Liver (tissue), 9 donors: Measurements from ENCODE around the gene ADCY9. TPM values are rescaled to one million over a fixed set of nuclear protein-coding genes. Genes with fewer than 3 reads are reported as not detected.

ENCODE experiments used
- DNase-seq: peaks from one replicate; pipeline ENCODE4 v3.0.0-alpha.2; 2017; ENCODE audit warnings: low spot score
- H3K27ac ChIP-seq, 2 donors: one replicate each; pipeline ENCODE4 v1.7.0; 2013; ENCODE audit warnings: inconsistent platforms in 2 of 2, low read length in 2 of 2, control low read depth in 1 of 2, low read depth in 1 of 2, mild to moderate bottlenecking in 1 of 2
- H3K27me3 ChIP-seq, 4 donors: one replicate each; pipeline versions ENCODE4 v1.6.1 to v1.7.0; 2013; ENCODE audit warnings: low read length in 3 of 4, inconsistent platforms in 1 of 4, mild to moderate bottlenecking in 1 of 4, moderate library complexity in 1 of 4; ENCODE audit not compliant: control insufficient read depth in 4 of 4, insufficient read depth in 4 of 4
- H3K36me3 ChIP-seq, 4 donors: one replicate each; pipeline versions ENCODE4 v1.6.1 to v1.7.0; 2013; ENCODE audit warnings: low read length in 3 of 4, mild to moderate bottlenecking in 3 of 4, low read depth in 1 of 4, moderate library complexity in 1 of 4; ENCODE audit not compliant: control insufficient read depth in 4 of 4, insufficient read depth in 3 of 4
- H3K4me1 ChIP-seq, 4 donors: one replicate each; pipeline versions ENCODE4 v1.6.1 to v1.7.0; 2013; ENCODE audit warnings: low read length in 3 of 4, mild to moderate bottlenecking in 3 of 4, moderate library complexity in 1 of 4; ENCODE audit not compliant: control insufficient read depth in 4 of 4, insufficient read depth in 4 of 4
- H3K4me3 ChIP-seq, 3 donors: one replicate each; pipeline versions ENCODE4 v1.6.1 to v1.7.0; 2013; ENCODE audit warnings: low read length in 3 of 3, control low read depth in 1 of 3, low read depth in 1 of 3, mild to moderate bottlenecking in 1 of 3
- H3K9ac ChIP-seq, 2 donors: one replicate each; pipeline ENCODE4 v1.7.0; 2013; ENCODE audit warnings: low read length in 2 of 2, mild to moderate bottlenecking in 2 of 2, moderate library complexity in 2 of 2, control low read depth in 1 of 2, low read depth in 1 of 2
- H3K9me3 ChIP-seq, 4 donors: one replicate each; pipeline versions ENCODE4 v1.6.1 to v1.7.0; 2013; ENCODE audit warnings: low read length in 3 of 4; ENCODE audit not compliant: control insufficient read depth in 4 of 4
- ATF3 ChIP-seq: IDR thresholded peaks from 2 replicates; pipeline ENCODE4 v1.6.1; 2016; ENCODE audit warnings: antibody characterized with exemption
- CTCF ChIP-seq: fragments of 150-350 bp; IDR thresholded peaks from 2 replicates; pipeline ENCODE4 v1.5.1; 2017; ENCODE audit warnings: improper control_type of control experiment, low read depth, low read length; ENCODE audit not compliant: missing input control
- EGR1 ChIP-seq, 2 donors: IDR thresholded peaks; 2 replicates each; pipeline ENCODE4 v1.6.1; 2016 to 2018; ENCODE audit warnings: antibody characterized with exemption in 2 of 2, low read depth in 2 of 2
- FOXA1 ChIP-seq: IDR thresholded peaks from 2 replicates; pipeline ENCODE4 v1.6.1; 2016; ENCODE audit warnings: antibody characterized with exemption
- FOXA2 ChIP-seq: IDR thresholded peaks from 2 replicates; pipeline ENCODE4 v1.6.1; 2016; ENCODE audit warnings: antibody characterized with exemption
- GABPA ChIP-seq, 2 donors: IDR thresholded peaks in 1 of 2; conservative IDR thresholded peaks in 1 of 2; 2 replicates each; pipeline ENCODE4 v1.6.1; 2016; ENCODE audit warnings: antibody characterized with exemption in 2 of 2, mild to moderate bottlenecking in 1 of 2, moderate library complexity in 1 of 2
- HNF4A ChIP-seq, 2 donors: conservative IDR thresholded peaks; 2 replicates each; pipeline ENCODE4 v1.6.1; 2016; ENCODE audit warnings: antibody characterized with exemption in 2 of 2, mild to moderate bottlenecking in 2 of 2
- HNF4G ChIP-seq: IDR thresholded peaks from 2 replicates; pipeline ENCODE4 v1.6.1; 2016; ENCODE audit warnings: antibody characterized with exemption
- JUND ChIP-seq, 2 donors: IDR thresholded peaks; 2 replicates each; pipeline ENCODE4 v1.6.1; 2016; ENCODE audit warnings: antibody characterized with exemption in 2 of 2
- MAX ChIP-seq: IDR thresholded peaks from 2 replicates; pipeline ENCODE4 v1.6.1; 2016; ENCODE audit warnings: antibody characterized with exemption
- NR2F2 ChIP-seq: IDR thresholded peaks from 2 replicates; pipeline ENCODE4 v1.6.1; 2016; ENCODE audit warnings: antibody characterized with exemption
- RAD21 ChIP-seq, 2 donors: IDR thresholded peaks; 2 replicates each; pipeline ENCODE4 v1.6.1; 2016; ENCODE audit warnings: antibody characterized with exemption in 2 of 2, mild to moderate bottlenecking in 2 of 2
- REST ChIP-seq: IDR thresholded peaks from 2 replicates; pipeline ENCODE4 v1.6.1; 2016; ENCODE audit warnings: antibody characterized with exemption, mild to moderate bottlenecking
- RXRA ChIP-seq, 2 donors: IDR thresholded peaks; 2 replicates each; pipeline ENCODE4 v1.6.1; 2017 to 2018; ENCODE audit warnings: antibody characterized with exemption in 2 of 2, mild to moderate bottlenecking in 1 of 2
- SP1 ChIP-seq: IDR thresholded peaks from 2 replicates; pipeline ENCODE4 v1.6.1; 2018; ENCODE audit warnings: antibody characterized with exemption, mild to moderate bottlenecking
- TAF1 ChIP-seq: conservative IDR thresholded peaks from 2 replicates; pipeline ENCODE4 v1.6.1; 2016; ENCODE audit warnings: antibody characterized with exemption, mild to moderate bottlenecking
- YY1 ChIP-seq: IDR thresholded peaks from 2 replicates; pipeline ENCODE4 v1.6.1; 2016; ENCODE audit warnings: antibody characterized with exemption, mild to moderate bottlenecking
- ZBTB33 ChIP-seq: IDR thresholded peaks from 2 replicates; pipeline ENCODE4 v1.6.1; 2016; ENCODE audit warnings: antibody characterized with exemption
- WGBS: extraction: QIAGEN DNeasy Blood & Tissue Kit; methylation state at CpG from one replicate; pipeline ENCODE4 v1.1.7; 2013; 5-methylcytosine and 5-hydroxymethylcytosine counted together
- polyA plus RNA-seq, 2 donors: library from polyadenylated mRNA; stranded (reverse) in 1 of 2; unstranded in 1 of 2; fragments of 200-250 nt in 1 of 2; fragments of >200 nt in 1 of 2; fragmentation: Nextera tagmentation in 1 of 2; extraction: Ambion mirVana in 1 of 2; gene quantifications; one replicate each; pipeline versions ENCODE4 v1.2.1 to v1.2.3, GENCODE V29; 2013 to 2015
- total RNA-seq, 2 donors: library from RNA; depleted of rRNA; stranded (reverse); fragments of >200 nt; gene quantifications; one replicate each; pipeline ENCODE4 v1.2.3, GENCODE V29; 2014
- donor health status: healthy.
- donor health status: healthy.
- donor health status: healthy.
- donor health status: healthy.
- donor health status: healthy.

Gene ADCY9
- total and polyA plus RNA-seq, 4 donors = 3.6 to 25.1 (median 11.0) TPM

- H3K9me3 ChIP-seq = no peaks in the 10 kb centered on the region
- TF ChIP-seq TAF1 (no peak), EGR1 (IDR thresholded peaks at IDR 0.05; ENCODE audit: low read depth in 2 of 2) (no peak), FOXA2 (no peak), HNF4G (no peak), MAX (no peak), YY1 (no peak), ATF3 (no peak), REST (no peak), NR2F2 (no peak), GABPA (IDR thresholded peaks at IDR 0.05 in 1 of 2, conservative IDR thresholded peaks at IDR 0.05 in 1 of 2) (no peak), SP1 (no peak), RAD21 (IDR thresholded peaks at IDR 0.05) (no peak), JUND (IDR thresholded peaks at IDR 0.05) (no peak), FOXA1 (no peak), ZBTB33 (no peak), RXRA (IDR thresholded peaks at IDR 0.05) (no peak), HNF4A (conservative IDR thresholded peaks at IDR 0.05) (no peak), CTCF (no peak)
- DNase-seq = no peak
- H3K9ac ChIP-seq = no peak overlapping the region
- WGBS = 95% methylated on average over 6 of the region's 6 CpGs
- H3K27ac ChIP-seq = no peak overlapping the region
- H3K27me3 ChIP-seq = no peaks in the 10 kb centered on the region
- no peaks in the 10 kb centered on the region for H3K36me3 ChIP-seq
- peaks cover 5 to 23% (median 14%) of the 10 kb centered on the region in 4 donors for H3K4me1 ChIP-seq
- H3K4me3 ChIP-seq = no peak overlapping the region
Measured at GRCh38 chr16:4009177-4009576, 107.1 kb downstream of the ADCY9 start.
